HG03196 (cell line): ENCODE data around the gene AGBL2.
"Not testable (repeated sequence)": the region's sequence is repeated elsewhere in the genome, so short reads cannot be mapped to it uniquely, and the experiment has no call there.

ENCODE experiments used
- ATAC-seq: cut with Tn5 transposase; IDR thresholded peaks from one replicate; pipeline ENCODE4 v1.9.1; 2021; ENCODE audit not compliant: unreplicated experiment

AGBL2 gene

GRCh38 chr11:47640506-47640905 is 74.7 kb downstream of the AGBL2 start:
- ATAC-seq = not testable (repeated sequence)

- not testable (repeated sequence) for ATAC-seq
Observed at GRCh38 chr11:47636331-47636730, 78.8 kb downstream of the AGBL2 start.

- no peak for ATAC-seq
Observed at GRCh38 chr11:47631473-47631872, 83.7 kb downstream of the AGBL2 start.

- no peak for ATAC-seq
Observed at GRCh38 chr11:47628026-47628425, 87.1 kb downstream of the AGBL2 start.

GRCh38 chr11:47626234-47626633 is 88.9 kb downstream of the AGBL2 start:
- ATAC-seq = no peak

- ATAC-seq = no peak
Observed at GRCh38 chr11:47620836-47621378, 94.3 kb downstream of the AGBL2 start.

GRCh38 chr11:47617417-47617809 is 97.8 kb downstream of the AGBL2 start:
- no peak for ATAC-seq

GRCh38 chr11:47616726-47617416 is 98.3 kb downstream of the AGBL2 start:
- ATAC-seq = no peak

- no peak for ATAC-seq
Observed at GRCh38 chr11:47615249-47615648, 99.9 kb downstream of the AGBL2 start.

- peak; percentile 76 for ATAC-seq
Observed at GRCh38 chr11:47611348-47611794, 103.8 kb downstream of the AGBL2 start.

- no peak for ATAC-seq
Observed at GRCh38 chr11:47609675-47610074, 105.5 kb downstream of the AGBL2 start.
